NOMO-1 treated with dmso at 0.1 percent for 144 hours (cell line): ENCODE data around the gene PAQR7.

Experiments
- DNase-seq: peaks from one replicate; lab custom pipeline; 2025; ENCODE audit not compliant: unreplicated experiment; lab: John Stamatoyannopoulos, UW

The PAQR7 gene, protein sequence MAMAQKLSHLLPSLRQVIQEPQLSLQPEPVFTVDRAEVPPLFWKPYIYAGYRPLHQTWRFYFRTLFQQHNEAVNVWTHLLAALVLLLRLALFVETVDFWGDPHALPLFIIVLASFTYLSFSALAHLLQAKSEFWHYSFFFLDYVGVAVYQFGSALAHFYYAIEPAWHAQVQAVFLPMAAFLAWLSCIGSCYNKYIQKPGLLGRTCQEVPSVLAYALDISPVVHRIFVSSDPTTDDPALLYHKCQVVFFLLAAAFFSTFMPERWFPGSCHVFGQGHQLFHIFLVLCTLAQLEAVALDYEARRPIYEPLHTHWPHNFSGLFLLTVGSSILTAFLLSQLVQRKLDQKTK

DNA sequence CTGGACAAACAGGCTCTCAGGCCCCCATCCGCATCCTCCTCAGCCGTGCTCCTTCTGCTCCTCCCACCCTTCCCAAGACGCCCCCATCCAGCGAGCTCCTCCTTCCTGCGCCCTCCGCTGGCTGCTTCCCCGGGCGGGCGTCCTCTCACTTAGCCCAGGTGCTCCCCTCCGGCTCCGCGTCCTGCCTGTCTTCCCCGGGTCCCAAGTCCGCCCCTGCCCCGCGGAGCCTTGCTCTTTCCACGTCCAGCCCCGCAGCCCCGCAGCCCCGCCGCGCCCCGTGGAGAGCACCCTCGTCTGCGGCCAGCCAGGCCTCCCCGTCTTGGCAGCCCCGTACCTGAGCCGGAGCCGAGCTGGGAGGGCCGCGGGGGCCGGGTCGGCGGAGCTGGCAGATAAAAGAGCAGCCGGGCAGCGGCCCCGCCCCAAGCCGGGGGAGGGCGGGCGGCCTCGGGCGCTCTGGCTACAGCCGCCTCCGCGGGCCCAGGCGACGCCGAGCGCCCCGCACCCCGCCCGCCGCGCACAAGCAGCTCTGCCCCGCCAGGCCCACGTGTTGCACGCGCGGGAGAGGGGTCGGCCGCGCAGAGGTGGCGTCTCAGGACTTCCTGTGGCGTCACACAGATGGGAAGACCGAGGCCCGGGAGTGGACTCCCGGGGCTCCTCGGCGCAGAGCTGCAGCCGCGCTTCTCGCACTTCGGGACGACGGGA, at the start of gene PAQR7:
TSS of gene PAQR7 (minus strand) at position 555 of the 702 bp plus-strand sequence. CDS start 11,869 bp downstream, outside the sequence.
- DNase-seq, result peak; percentile 37

DNA sequence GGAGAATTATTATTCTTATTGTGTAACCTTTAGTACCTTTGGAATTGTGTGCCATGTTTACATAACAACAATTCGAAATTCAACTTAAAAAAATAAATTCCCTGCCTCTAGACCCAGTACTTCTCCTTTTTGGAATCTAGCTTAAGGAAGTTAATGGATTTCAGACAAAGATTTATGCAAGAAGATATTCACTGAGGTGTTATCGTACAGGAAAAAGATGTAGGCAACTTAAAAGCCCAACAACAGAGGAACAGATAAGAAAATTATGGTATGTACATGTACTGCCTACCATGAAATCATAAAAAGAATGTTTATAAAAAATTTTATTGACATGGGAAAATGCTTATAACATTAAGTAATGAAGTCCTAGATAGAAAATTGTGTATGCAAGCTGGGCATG, 48.9 kb upstream of the PAQR7 start:
- DNase-seq, result no peak

DNA sequence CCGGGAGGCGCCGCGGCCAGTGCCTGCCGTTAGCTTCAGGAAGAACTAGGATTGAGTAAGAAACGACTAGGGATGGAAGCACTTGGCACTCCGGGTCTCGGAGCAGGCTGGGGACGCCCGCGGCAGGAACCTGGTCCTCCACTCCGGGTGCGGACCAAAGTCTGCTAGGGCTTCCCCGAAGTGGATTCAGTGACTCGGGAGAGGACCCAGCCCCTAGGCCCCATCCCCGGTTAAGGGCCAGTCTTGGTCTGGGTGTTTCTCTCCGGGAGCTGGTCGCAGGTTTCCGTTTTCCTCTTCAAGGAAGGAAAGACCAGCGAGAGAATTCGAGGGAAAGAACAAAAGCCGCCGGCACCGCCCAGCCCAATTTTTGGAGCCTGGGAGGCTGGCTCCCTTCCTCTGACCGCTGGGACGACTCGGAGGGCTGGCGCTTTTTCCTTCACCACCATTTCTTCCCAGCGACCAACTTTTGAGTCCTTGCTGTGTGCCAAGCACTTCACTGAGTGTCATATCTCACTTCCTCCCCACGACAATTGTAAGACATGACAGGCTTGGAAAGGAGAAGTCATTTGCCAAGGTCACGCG, 47.6 kb upstream of the PAQR7 start:
- peak; percentile 30 for DNase-seq

DNA sequence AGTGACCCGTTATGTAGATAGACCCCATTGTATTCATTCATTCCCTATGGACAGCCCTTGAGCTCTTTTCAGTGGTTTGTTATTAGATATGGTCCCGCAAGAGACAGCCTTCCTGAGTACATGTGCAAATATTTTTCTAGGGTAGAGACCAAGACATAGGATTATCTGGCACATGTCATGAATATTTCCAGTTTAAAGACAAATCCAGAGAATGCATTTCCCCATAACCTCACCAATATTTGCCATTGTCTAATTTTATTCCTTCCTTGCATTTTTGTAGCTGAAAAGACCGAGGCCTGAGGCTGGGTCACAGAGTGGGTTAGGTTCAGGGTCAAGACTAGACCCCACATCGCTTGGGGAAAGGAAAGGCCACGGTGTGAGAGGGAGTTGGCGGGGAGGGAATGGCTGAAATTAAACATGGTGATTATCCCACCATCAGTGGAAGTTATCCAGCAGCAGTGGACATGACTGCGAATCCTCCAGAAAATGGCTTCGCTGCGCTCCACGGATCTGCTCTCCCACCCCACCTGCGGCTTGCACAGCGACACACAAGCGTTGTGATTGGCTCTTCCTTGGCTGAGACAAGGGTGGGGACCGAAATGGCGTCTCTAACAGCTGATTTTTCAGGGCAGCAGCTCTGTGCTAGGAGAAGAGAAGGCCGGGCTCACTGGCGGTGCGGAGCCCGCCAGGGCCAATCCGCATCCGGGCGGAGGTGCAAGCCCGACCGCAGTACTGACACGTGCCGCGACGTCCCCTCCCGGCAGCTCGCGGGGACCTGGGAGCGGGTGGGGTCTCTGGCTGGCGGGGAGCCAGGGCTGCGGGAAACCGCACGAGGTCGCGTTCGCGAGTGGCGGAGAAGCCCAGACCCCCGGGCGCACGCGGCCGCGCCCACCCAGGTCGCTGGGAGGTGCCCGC, 46.8 kb upstream of the PAQR7 start:
- peak; percentile 53 for DNase-seq

DNA sequence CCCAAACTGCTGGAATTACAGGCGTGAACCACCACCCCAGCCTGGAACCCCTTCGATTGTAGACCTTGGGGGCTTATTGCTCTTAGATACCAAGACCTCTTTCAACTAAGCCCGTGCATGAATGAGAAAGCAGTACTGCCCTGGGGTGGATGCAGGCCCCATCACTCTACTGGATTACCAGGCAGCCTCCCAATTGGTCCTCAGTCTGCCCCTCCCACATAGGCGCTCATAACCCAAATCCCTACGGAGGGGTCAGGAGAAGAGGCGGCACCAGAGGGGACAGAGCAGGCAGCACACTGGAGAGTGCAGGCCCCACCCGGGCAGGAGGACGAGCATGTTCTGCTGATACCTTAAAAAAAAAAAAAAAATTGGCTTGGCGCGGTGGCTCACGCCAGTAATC, 43.1 kb upstream of the PAQR7 start:
- DNase-seq, result no peak

DNA sequence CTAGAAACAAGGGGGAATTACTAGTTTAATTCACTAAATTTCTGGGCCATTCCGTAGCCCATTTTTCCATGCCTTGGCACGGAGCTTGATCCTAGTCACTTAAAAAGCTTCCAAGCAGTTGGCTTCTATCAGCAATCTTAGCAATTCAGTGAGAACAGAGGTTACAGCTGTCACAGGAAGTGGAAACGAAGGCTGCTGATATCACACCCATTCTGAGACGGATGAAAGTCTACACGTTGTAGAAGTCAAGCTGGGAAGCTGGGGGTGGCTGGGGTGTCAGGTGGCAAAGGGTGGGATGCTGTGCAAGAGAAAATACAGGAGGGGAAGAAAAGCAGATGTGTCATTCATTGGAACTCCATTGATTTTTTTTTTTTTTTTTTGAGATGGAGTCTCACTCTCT, 42.5 kb upstream of the PAQR7 start:
- no peak for DNase-seq

DNA sequence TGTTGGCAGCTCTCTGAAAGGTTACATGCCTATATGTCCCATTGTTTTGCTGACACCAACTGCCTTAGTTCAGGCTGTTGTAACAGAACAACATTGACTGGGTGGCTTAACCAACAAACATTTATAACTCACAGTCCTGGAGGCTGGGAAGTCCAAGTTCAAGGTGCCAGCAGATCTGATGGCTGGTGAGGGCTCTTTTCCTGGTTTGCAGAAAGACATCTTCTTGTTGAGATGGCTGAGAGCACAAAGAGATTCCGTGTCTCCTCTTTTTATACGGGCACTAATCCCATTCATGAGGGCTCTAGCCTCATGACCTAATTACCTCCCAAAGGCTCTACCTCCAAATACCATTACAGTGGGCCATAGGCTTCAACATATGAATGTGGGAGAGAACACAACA, 41.0 kb upstream of the PAQR7 start:
- DNase-seq, result no peak

DNA sequence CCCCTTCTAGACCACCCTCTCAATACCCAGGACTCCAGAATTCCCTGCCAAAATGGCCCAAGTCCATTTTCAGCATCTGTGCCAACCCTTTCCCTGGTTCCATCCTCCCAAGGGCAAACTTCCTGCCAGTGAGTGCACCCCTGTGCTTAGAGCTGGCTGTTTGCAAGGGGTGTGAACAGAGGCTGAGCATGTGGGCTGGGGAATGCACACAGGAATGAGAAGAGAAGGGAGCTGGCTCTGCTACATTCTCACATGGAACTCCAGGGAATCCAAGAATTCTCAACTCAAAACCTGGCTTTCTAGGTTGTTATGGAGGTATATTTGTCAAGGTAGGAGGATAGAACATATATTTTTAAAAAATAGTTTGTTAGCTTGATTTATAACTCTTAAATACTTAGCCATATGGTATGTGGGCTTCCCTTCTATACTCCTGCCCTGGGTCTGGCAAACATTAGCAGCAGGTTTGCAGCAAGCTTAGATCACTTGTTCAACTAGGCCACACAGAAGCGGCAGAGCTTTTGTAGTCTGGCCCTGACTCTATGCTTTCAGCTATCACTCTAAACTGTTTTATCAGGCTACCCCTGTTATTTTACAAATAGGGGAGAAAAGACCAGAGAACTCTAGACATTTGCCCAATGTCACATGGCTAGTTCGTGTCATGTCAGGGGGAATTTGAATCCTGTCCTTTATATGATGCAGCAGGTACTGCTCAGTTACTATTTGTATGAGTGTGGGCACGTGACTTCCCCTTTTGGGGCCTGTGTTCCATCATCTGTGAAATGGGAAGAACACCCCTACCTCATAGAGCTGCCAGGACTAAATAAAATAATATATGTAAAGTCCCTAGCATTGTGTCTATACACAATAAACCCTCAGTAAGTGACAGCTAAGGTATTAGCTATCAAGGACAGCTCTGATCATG, 38.8 kb upstream of the PAQR7 start:
- DNase-seq, result no peak

DNA sequence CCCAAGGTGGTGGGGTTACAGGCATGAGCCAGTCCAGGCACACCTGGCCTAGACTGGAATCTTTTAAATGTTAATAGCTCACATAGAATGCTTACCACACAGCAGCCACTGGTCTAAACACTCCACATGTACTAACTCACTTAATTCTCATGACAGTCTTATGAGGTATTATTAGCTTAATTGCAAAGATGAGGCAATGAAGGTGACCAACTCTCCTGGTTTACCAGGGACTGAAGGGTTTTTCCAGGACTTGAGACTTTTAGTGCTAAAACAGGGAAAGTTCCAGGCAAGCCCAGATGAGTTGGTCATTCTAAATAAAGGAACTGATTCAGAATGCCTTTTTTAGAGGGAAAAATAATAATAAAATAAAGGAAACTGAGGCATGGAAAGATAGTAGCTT, 37.7 kb upstream of the PAQR7 start:
- DNase-seq, result no peak

DNA sequence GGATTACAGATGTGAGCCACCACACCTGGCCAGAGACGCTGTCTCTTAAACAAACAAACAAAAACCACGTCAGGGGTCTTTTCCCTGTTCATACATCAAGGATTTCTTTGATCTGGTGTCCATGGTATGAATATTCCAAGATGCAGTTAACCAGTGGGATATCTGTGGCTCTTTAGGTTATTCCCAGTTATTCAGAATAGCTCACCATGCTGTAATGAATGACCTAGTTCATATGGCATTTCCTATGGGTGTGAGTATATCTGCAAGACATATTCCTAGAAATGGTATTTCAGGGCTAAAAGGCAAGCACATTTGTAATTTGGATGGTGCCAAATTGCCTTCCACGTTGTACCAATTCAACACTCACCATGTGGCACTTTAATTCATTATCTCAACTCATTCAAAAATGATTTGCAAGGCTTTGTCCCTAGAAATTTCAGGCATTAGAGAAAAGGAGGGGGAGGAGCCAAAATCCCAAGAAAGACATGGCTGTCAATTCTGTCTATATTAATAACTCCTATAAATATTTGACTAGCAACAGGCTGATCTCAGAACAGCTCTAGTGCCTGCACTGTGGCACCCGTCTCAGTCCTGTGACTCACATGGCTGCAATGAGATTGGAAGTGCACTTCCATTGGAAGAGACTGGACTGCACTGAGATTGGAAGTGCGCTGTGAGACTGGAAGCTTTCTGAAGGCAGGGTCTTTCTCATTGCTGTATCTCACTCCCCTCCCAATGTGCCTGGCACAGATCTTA, 36.7 kb upstream of the PAQR7 start:
- no peak for DNase-seq

DNA sequence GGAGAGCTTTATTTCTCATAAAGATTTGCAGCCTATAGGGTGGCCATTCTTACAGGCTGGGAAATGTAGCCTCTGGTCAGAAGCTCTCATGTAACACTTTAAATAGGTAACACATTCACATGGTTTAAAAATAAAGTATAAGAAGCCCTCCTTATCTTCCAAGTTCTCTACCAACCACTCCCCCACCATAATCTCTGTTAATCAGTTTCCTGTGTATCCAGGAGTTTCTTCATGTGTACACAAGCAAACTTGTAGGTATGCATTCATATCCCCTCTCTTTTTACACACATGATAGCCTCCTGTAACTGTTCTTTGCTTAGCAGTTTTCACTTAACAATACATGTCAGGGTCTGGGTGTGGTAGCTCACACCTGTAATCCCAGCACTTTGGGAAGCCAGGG, 35.7 kb upstream of the PAQR7 start:
- no peak for DNase-seq

DNA sequence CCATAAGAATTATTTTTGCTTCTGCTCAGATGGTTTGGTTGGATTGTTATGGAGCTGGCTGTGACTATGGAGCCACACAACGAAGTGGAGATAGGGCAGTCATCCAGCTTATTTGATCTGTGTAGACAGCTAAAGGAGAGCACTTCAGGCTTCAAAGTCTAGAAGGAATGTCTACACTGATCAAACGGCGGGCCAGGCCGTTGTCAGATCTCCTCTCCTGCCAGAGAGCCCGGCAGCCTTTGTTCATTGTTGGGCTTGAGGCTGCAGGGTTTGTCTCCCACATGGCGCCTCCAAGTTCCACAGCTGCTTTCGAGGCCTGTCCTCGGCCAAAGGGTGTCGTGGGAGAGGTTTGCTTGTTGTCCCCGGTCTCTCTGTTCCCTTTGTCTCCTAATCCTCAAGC, 33.5 kb upstream of the PAQR7 start:
- DNase-seq, result no peak

DNA sequence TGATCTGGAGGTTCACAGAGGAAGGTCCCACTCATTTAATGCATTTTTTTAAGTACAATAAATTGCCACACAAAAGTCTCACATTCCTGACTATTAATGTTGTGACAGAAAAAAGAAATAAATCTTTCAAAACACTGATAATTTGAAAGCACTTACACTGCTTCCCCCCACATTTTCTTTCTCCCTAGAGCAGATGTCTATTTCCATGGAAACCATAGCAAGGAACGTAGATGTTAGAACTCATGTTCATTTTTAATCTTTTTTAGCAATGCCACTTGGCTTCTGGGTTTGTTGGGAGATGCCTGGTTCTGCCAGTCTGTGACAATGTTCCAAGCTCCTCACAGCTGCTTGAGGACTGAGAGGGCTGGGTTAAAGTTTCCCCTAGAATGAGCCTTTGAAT, 32.7 kb upstream of the PAQR7 start:
- DNase-seq, result no peak

DNA sequence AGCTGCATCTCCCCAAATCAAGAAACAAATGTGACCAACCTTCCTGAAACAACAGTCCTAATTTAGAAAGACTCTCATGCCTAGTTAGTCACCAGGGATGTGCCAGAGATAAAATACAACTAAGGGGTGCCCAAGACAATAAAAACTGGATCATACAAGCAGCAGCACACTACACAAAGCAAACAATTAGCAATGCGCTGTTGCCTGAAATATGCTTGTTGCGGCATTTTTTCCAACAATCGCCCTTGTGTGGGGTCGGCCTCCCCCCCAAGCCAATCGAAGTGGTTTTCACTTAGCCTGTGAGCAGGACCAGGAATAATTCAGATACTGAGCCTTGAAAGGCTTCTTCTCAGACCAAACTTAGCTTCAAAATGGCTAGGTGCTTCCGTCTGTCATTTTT, 32.1 kb upstream of the PAQR7 start:
- no peak for DNase-seq

DNA sequence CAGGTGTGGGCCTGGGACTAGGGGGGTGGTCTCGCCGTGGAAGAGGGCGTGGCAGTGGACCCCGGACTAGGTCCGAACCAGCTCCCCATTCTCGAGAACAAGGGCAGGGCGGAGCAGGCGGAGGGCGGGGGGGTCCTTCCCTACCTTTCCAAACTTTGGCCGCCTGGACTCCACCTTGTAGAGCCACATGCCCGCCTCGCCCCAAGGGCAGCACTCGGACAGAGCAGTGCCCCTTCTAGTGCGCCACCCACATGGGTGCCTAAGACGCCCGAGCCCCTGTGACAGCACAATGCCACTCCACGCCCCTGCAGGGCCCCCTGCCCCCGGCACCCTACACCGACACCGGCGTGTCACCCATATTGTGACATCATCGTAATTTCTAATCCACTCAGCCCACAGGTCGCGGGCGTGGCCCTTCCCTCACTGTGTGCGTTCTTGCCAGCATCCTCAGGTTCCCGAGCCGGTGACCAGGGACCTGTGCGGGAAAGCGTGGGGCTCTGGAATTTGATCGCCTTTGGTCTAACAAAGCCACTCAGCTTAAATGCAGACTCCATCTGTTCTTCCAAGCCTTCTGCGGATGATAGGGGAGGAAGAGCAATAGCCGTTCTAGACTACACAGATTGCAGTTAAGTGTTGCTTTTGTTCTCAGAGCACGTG, 31.3 kb upstream of the PAQR7 start:
- no peak for DNase-seq

DNA sequence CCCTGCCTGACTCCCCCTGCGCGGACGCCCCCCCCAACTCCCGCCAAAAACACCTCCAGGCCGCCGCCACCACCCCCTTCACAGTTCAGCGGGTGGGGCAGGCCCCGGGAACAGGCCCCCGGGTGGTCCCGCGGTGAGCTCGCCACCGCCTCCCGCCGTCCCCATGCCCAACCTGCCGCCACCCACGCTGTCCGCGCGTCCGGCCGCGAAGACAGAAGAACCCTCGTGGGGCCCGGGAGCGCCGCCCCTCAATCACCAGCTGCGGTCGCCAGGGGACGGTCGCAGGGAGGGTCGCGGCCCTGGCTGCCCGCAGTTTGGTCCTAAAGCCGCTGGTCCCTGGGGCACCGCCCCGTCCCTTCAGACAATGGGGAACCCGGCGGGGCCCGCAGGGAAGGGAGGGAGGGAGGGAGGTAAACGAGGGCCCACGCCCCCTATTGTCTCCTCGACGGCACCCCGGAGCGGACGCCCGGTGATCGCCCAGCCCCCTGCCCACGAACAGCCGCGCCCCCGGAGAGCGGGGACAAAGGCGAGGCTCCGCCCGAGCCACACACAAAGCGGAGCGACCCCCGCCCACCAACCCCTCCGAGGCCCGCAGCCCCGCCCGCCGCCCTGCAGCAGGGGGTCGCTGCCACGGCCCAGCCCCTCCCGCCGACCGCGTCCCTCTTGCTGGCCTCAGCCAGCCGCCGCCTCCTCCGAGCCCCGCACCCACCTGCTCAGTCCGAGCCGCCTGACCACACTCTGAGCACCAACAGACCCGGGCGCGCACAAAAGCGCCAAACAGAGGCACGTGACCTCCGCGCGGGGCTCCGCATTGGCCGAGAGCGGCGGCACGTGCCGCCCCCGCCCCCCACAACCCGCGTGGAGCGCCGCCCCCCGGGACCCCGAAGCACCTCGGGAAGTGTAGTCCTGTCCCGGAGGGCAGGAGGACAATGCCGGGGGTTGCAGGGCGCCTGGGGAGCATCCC, 30.5 kb upstream of the PAQR7 start, which contains the start of gene STMN1:
TSS of gene STMN1 (minus strand) at position 740 of the 964 bp plus-strand sequence. CDS start 1,743 bp downstream, outside the sequence.
- peak; percentile 95 for DNase-seq

DNA sequence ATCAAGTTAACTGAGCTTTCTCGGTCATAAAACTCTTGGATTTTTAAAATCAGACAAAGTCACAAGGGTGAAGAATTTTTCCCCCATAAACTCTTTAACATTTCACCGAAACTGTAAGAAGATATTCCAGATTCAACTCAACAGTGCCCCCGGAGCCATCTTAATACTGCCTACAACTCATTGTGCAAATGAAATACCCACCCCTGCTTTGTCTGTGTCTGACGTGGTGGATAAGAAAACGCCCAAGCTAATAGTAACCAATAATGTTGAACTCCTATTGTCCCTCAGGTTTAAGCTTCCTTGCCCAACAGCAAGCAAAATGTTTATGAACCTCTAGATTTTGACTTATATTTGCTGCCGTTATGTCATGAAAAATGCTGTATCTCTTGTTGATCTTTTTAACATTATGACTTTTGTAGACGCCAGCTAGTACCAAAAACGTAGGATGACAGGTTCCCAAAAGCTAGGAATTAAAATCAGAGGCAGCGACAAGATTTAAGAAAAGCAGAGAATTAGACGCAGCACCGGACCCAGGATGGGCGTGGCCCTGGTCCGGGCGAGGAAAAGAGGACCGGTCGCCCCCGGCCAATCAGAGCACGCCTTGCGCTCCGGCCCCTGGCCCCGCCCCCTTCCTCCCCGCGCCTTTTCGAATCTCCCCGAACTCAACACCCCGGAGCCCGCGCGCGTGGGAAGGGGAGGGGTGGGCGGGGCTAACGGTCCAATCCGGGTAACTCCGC, 29.6 kb upstream of the PAQR7 start:
- DNase-seq, result peak; percentile 78
